Ishikawa (cell line): ENCODE data around the gene UBE2Q1.

ENCODE experiments used
- CEBPB ChIP-seq: IDR thresholded peaks from 2 replicates; pipeline ENCODE4 v1.6.1; 2012
- CREB1 ChIP-seq: IDR thresholded peaks from 2 replicates; pipeline ENCODE4 v1.6.1; 2012; ENCODE audit warnings: low read depth
- EGR1 ChIP-seq: IDR thresholded peaks from 2 replicates; pipeline ENCODE4 v1.6.1; 2012
- EP300 ChIP-seq: IDR thresholded peaks from 2 replicates; pipeline ENCODE4 v1.6.1; 2012; ENCODE audit warnings: borderline replicate concordance
- MAX ChIP-seq: IDR thresholded peaks from 2 replicates; pipeline ENCODE4 v1.6.1; 2012
- RAD21 ChIP-seq: IDR thresholded peaks from 2 replicates; pipeline ENCODE4 v1.6.1; 2012; ENCODE audit warnings: low read depth
- REST ChIP-seq: IDR thresholded peaks from 2 replicates; pipeline ENCODE4 v1.6.1; 2012; ENCODE audit warnings: low read depth, mild to moderate bottlenecking
- TCF12 ChIP-seq: IDR thresholded peaks from 2 replicates; pipeline ENCODE4 v1.6.1; 2012; ENCODE audit warnings: low read depth
- USF1 ChIP-seq: IDR thresholded peaks from 2 replicates; pipeline ENCODE4 v1.6.1; 2012
- YY1 ChIP-seq: IDR thresholded peaks from 2 replicates; pipeline ENCODE4 v1.6.1; 2012; ENCODE audit warnings: low read depth
- ZBTB7A ChIP-seq: IDR thresholded peaks from 2 replicates; pipeline ENCODE4 v1.6.1; 2012; ENCODE audit warnings: low read depth

- TF ChIP-seq ZBTB7A: no peak
- no peak for TF ChIP-seq CREB1
- no peak for TF ChIP-seq TCF12
- no peak for TF ChIP-seq EP300
- no peak for TF ChIP-seq RAD21
- no peak for TF ChIP-seq MAX
- TF ChIP-seq REST: no peak
- no peak for TF ChIP-seq USF1
- no peak for TF ChIP-seq YY1
- TF ChIP-seq CEBPB: no peak
- TF ChIP-seq EGR1: no peak
These were observed 16.9 kb upstream of the UBE2Q1 start for GRCh38 chr1:154575147-154575927.
